PFSK-1 (cell line): ENCODE results near the gene GDPD3.

Experiments used
- POLR2AphosphoS5 ChIP-seq: IDR thresholded peaks from 2 replicates; pipeline ENCODE4 v1.6.1; 2012; ENCODE audit warnings: low read depth, mild to moderate bottlenecking, control low read depth, low read length, moderate library complexity
- SIN3A ChIP-seq: IDR thresholded peaks from 2 replicates; pipeline ENCODE4 v1.6.1; 2012; ENCODE audit warnings: mild to moderate bottlenecking, low read length, moderate library complexity, borderline replicate concordance; ENCODE audit not compliant: insufficient read depth
- TF ChIP-seq, protein P1 (sequence below), 2 experiments: IDR thresholded peaks; 2 replicates each; pipeline versions ENCODE4 v1.6.1 to v1.8.0; 2011 to 2012; ENCODE audit warnings: low read depth in 2 of 2, low read length in 2 of 2, control low read depth in 1 of 2, inconsistent platforms in 1 of 2, mild to moderate bottlenecking in 1 of 2, moderate library complexity in 1 of 2; ENCODE audit not compliant: insufficient read depth in 1 of 2

- TF ChIP-seq, protein P1, sequence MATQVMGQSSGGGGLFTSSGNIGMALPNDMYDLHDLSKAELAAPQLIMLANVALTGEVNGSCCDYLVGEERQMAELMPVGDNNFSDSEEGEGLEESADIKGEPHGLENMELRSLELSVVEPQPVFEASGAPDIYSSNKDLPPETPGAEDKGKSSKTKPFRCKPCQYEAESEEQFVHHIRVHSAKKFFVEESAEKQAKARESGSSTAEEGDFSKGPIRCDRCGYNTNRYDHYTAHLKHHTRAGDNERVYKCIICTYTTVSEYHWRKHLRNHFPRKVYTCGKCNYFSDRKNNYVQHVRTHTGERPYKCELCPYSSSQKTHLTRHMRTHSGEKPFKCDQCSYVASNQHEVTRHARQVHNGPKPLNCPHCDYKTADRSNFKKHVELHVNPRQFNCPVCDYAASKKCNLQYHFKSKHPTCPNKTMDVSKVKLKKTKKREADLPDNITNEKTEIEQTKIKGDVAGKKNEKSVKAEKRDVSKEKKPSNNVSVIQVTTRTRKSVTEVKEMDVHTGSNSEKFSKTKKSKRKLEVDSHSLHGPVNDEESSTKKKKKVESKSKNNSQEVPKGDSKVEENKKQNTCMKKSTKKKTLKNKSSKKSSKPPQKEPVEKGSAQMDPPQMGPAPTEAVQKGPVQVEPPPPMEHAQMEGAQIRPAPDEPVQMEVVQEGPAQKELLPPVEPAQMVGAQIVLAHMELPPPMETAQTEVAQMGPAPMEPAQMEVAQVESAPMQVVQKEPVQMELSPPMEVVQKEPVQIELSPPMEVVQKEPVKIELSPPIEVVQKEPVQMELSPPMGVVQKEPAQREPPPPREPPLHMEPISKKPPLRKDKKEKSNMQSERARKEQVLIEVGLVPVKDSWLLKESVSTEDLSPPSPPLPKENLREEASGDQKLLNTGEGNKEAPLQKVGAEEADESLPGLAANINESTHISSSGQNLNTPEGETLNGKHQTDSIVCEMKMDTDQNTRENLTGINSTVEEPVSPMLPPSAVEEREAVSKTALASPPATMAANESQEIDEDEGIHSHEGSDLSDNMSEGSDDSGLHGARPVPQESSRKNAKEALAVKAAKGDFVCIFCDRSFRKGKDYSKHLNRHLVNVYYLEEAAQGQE (IDR thresholded peaks at IDR 0.05; ENCODE audit: insufficient read depth in 1 of 2, low read depth in 2 of 2, low read length in 2 of 2) = no peak
- no peak for TF ChIP-seq POLR2AphosphoS5
- no peak for TF ChIP-seq SIN3A
Observed at GRCh38 chr16:30116291-30117207, 3.2 kb upstream of the GDPD3 start.
